ENCODE data around the gene CACNG8.
A peak's percentile ranks its signal among the peaks of the same experiment; 100 is the strongest.

- TF ChIP-seq EZH2 (IDR thresholded peaks at IDR 0.05; ENCODE audit: insufficient read depth, poor library complexity, severe bottlenecking), result peak; percentile 30
- no peak for TF ChIP-seq EZH2phosphoT487 (IDR thresholded peaks at IDR 0.05; ENCODE audit: insufficient read depth, low read depth)
These were observed 997 bp upstream of the CACNG8 start for GRCh38 chr19:53961523-53962356.

All from GM23248 (cell line).